Measurements from ENCODE around the gene ZBTB46.

Gene ZBTB46

DNA sequence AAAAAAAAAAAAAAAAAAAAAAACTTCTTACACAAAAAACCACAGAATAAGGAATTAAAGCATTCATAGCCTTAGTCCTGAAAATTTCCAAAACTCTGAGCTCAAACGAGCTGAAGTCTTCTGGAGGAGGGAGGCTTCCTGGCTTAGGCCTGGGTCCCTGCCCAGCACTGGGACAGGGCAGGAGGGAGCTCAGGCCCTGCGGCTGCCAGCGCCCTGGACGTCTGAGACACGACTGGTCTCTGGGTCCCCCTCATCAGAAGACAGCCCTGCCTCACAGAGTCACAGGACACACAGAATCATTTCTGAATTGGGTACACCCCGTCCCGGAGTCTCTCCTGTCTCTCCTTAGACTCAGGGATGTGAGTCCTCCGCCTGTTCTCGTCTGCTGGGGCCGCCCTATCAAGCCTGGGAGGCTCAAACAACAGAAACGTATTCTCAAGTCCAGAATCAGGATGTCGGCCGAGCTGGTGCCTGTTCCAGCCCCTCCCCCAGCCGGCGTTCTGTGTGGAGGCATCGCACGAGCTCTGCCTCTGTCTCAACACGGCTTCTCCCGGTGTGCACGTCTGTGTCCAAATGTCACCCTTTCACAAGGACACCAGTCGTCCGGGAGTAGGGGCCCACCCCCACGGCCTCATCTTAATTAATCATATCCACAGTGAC lies 39.4 kb downstream of the ZBTB46 start:
- no peak overlapping the region for H3K4me3 ChIP-seq (ENCODE audit: low read length)
- DNase-seq (ENCODE audit: low read depth), result no peak
- TF ChIP-seq, protein P1, sequence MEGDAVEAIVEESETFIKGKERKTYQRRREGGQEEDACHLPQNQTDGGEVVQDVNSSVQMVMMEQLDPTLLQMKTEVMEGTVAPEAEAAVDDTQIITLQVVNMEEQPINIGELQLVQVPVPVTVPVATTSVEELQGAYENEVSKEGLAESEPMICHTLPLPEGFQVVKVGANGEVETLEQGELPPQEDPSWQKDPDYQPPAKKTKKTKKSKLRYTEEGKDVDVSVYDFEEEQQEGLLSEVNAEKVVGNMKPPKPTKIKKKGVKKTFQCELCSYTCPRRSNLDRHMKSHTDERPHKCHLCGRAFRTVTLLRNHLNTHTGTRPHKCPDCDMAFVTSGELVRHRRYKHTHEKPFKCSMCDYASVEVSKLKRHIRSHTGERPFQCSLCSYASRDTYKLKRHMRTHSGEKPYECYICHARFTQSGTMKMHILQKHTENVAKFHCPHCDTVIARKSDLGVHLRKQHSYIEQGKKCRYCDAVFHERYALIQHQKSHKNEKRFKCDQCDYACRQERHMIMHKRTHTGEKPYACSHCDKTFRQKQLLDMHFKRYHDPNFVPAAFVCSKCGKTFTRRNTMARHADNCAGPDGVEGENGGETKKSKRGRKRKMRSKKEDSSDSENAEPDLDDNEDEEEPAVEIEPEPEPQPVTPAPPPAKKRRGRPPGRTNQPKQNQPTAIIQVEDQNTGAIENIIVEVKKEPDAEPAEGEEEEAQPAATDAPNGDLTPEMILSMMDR (IDR thresholded peaks at IDR 0.05; ENCODE audit: insufficient read depth, low read depth, low read length, missing control alignments), result no peak

DNA sequence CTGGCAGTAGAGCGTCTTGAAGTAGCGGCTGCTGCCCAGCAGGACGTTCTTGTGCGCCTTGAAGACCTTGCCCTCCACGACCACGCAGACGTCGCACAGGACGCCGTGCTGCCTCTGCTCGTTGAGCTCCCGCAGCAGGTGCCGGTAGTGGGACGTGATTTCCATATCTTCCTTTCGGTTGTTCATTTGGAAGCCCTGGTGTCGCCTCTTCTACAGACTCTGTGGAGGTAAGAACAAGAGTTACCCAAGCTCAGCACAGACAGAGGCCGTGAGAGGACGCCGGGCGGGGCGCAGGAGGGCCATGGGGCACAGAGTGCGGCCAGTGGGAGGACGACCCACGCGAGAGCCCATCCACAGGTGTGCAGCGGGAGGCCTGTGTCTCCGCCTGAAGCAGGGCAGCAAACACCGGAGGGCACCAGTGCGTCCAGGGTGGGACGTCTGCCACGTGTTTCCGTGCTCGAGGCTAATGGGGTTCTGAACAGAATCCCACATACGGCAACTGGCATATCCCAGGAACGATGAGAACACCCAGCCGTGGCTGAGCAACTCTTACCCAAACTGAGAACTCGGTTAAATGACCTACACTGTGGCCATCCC lies 40.4 kb downstream of the ZBTB46 start:
- TF ChIP-seq, protein P1 (IDR thresholded peaks at IDR 0.05; ENCODE audit: insufficient read depth, low read depth, low read length, missing control alignments), result no peak
- no peak for DNase-seq (ENCODE audit: low read depth)
- no peak overlapping the region for H3K4me3 ChIP-seq (ENCODE audit: low read length)

DNA sequence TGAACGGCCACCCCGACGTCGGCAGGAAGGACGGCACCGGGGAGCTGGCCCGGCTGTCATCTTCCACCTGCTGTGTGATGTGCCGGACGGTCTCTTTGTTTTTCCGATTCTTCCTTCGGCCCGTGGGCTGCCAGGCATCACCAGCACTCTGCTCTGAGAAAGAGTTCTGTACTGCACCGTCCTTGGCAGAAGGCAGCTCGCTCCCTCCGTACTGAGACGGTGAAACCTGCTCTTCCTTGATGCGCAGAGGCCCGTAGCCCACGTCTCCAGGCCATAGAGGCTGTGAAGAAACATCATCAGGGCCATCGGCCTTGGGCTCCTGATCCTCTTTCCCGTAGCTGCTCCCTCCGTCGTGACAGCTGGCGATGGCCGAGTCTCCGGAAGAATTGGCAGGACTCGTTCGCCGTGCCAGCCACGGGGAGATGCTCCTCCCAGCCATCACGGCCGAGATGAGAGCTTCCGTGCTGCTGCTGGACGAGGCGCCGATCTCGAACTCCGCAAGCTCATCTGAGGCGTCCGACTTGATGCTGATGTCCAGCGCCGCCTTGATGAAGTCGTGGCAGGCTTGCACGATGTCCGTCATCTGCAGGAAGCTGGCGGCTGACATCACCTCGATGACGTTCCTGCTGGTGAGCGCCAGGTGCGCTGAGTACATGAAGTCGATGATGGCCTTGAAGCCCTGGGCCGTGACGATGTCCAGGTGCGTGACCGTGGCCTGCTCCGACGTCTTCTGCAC lies 41.1 kb downstream of the ZBTB46 start:
- TF ChIP-seq, protein P1 (IDR thresholded peaks at IDR 0.05; ENCODE audit: insufficient read depth, low read depth, low read length, missing control alignments), result no peak
- H3K4me3 ChIP-seq (ENCODE audit: low read length), result no peak overlapping the region
- DNase-seq (ENCODE audit: low read depth), result no peak

DNA sequence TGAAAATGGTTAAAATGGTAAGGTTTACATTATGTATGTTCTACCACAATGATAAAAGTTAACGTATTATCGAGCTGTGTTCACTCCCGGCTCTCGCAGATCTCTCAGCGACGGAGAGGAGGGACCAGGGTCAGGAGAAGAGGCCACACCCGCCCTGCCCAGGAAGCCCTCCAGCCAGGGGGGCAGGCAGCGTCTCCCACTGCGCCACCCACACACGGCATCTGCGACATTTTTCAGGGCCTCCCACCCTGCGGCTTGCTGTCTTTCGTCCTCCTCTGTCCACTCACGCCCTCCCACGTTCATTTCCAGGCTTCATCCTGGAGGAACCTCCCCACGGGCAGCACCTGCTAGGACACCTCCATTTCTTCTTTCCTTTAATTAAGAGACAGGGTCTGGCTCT lies 43.3 kb downstream of the ZBTB46 start:
- H3K4me3 ChIP-seq (ENCODE audit: low read length), result no peak overlapping the region
- TF ChIP-seq, protein P1 (IDR thresholded peaks at IDR 0.05; ENCODE audit: insufficient read depth, low read depth, low read length, missing control alignments), result no peak

GRCh38 chr20:63787302-63787701 lies 43.8 kb downstream of the ZBTB46 start:
- DNase-seq (ENCODE audit: low read depth), result no peak
- no peak overlapping the region for H3K4me3 ChIP-seq (ENCODE audit: low read length)
- TF ChIP-seq, protein P1 (IDR thresholded peaks at IDR 0.05; ENCODE audit: insufficient read depth, low read depth, low read length, missing control alignments), result no peak

More for the DNA sequence above, 43.3 kb downstream of the ZBTB46 start:
- DNase-seq (ENCODE audit: low read depth), result no peak

DNA sequence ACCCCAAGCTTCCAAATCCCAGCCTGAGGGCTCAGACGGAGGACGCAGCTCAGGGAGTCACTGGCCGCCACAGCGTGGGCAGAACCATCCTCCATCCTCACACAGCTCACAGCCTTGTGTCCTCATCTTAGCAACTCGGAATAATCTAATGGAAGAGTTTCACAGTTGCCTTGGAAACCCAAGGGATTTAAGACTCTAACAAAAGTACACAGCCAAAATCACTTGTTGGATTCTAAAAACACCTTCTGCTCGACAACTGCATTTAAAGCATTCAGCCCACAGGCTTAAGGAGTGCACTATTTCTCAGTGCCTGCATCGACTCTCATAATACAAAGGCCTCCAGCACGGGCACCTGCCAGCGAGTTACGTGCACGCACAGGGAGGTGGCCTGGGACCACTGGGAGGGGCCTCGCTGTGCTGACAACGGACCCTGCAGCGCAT lies 45.4 kb downstream of the ZBTB46 start:
- DNase-seq (ENCODE audit: low read depth), result no peak
- no peak overlapping the region for H3K4me3 ChIP-seq (ENCODE audit: low read length)
- TF ChIP-seq, protein P1 (IDR thresholded peaks at IDR 0.05; ENCODE audit: insufficient read depth, low read depth, low read length, missing control alignments), result no peak
